ENCODE results near the gene USP3.
"Not testable (repeated sequence)": the region's sequence is repeated elsewhere in the genome, so short reads cannot be mapped to it uniquely, and the experiment has no call there.

Gene USP3

GRCh38 chr15:63513728-63514127 is 9.3 kb downstream of the USP3 start:
- FAIRE-seq, result no peak

DNA sequence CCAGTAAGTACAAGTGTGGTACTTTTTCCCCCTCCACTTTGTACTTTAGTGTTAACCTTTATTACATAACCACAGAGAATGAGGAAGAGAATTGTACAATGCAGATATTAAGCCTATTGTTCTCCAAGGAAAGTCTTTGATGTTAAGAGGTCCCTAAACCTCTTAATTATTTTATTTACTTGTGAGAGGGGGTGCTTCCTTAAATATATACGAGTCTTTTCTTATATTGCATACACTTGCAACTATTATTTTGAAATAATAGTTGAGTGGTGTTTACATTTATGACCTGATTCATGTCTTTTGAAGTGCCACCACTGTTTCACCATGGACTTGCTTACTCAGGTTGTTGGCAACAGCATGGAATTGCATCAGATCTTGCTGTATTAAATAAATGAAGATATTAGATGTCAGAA is 10.1 kb downstream of the USP3 start:
- FAIRE-seq, result no peak

GRCh38 chr15:63517202-63517601 is 12.8 kb downstream of the USP3 start:
- FAIRE-seq, result no peak

GRCh38 chr15:63517628-63518027 is 13.2 kb downstream of the USP3 start:
- no peak for FAIRE-seq

- FAIRE-seq, result no peak
Measured at GRCh38 chr15:63519041-63519440, 14.6 kb downstream of the USP3 start.

DNA sequence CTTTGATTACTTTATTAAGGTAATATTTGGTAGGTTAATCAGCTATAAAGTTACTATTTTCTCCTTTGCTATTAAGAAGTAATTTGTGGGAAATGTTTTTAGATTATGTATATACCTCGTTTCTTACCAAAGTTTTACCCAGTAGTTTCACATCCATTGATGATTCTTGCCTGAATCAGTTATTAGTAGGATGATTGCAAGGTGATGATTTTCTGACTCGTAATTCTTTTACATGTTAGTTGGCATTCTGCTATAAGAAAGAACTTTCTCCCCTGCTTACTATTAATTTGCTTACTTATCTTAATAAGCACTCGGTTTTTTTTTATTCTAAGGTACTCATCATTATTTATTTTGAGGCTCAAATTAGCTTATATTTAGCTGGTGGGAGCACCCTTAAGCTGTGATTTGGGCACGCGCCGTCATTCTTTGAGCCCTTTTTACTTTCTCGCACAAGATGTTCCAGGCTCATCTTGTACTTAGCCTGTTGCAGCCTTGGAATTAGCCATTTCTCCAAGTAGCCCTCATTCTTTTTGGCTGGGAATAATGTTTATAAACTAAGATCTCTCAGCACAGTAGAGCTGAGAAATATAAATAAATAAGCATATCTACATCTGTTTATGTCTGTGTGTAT is 15.3 kb downstream of the USP3 start:
- FAIRE-seq, result no peak

DNA sequence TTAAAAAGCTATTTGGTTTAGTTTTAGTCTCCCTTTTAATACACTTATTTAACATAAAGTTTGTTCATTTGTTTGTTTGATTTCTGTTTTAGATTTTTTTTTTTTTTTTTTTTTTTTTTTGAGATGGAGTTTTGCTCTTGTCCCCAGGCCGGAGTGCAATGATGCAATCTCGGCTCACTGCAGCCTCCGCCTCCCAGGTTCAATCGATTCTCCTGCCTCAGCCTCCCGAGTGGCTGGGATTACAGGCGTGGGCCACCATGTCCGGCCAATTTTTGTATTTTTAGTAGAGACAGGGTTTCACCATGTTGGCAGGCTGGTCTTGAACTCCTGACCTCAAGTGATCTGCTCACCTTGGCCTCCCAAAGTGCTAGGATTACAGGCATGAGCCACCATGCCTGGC is 16.1 kb downstream of the USP3 start:
- not testable (repeated sequence) for FAIRE-seq

GRCh38 chr15:63522225-63522578 is 17.8 kb downstream of the USP3 start:
- FAIRE-seq, result no peak

DNA sequence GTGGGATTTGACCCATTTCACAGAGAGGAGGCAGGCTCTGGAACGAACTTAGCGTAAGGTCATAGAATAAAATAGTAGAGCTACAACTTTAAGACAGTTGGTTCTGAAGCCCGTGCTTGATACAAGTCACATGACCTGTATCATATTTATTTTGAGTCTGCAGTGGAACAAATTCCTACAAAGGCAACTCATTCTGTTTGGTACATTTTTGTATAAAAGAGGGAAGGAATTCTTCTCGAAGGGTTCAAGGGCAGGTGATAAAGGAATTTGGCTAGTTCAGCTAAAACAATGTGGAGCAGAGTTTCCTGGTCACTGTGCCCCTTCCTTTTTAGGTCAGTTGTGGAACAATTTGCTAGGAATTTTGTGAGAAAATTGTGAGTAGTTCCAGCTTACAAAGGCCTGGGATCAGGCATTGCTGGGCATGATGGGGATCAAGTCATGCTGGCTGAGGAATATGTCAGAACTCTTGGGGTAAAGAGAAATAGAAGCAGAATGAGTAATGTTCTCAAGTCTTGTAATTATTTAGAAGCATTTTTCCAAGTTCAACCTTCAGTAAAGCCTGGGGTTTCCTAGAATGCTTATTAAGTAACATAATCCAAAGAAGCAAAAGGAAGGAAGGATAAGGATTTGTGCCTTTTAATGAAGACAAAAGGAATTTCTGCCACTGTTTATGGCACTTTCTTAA is 19.1 kb downstream of the USP3 start:
- no peak for FAIRE-seq

GRCh38 chr15:63524316-63525015 is 20.1 kb downstream of the USP3 start:
- no peak for FAIRE-seq

GRCh38 chr15:63526401-63526800 is 22.0 kb downstream of the USP3 start:
- no peak for FAIRE-seq

GRCh38 chr15:63528138-63528659 is 23.8 kb downstream of the USP3 start:
- no peak for FAIRE-seq

DNA sequence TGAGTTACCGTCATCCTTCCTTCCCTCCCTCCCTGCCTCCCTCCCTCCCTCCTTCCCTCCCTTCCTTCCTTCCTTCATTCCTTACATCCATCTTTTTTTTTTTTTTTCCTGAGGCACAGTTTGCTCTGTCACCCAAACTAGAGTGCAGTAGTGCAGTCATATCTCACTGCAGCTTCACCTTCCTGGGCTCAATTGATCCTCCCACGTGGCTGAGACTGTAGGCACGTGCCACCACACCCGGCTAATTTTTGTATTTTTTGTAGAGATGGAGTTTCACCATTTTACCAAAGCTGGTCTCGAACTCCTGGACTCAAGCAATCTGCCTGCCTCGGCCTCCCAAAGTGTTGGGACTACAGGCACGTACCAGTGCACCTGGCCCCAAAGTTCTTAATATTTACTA is 25.8 kb downstream of the USP3 start:
- FAIRE-seq, result no peak

- FAIRE-seq, result no peak
Measured at GRCh38 chr15:63530752-63531299, 26.4 kb downstream of the USP3 start.

GRCh38 chr15:63531586-63531985 is 27.2 kb downstream of the USP3 start:
- FAIRE-seq, result no peak

DNA sequence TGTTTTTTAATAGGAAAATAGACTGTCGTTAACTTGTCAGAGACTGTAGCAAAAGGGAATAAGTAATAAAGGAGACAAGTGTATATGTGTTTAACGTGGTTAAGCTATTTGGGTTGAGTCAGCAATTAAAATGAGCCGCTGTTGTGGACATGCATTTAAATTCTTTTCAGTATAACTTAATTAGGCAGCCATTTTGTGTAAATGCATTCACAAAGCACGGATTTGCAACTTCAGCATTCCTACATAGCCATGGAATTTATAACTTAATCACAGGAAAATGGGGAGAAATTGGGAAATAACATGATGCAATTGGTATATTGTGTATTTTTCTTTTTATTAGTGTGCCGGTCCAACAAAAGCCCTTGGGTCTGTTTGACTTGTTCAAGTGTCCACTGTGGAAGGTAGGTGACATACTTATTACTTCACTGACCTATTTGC is 27.9 kb downstream of the USP3 start:
- no peak for FAIRE-seq

GRCh38 chr15:63534888-63535287 is 30.5 kb downstream of the USP3 start:
- not testable (repeated sequence) for FAIRE-seq

DNA sequence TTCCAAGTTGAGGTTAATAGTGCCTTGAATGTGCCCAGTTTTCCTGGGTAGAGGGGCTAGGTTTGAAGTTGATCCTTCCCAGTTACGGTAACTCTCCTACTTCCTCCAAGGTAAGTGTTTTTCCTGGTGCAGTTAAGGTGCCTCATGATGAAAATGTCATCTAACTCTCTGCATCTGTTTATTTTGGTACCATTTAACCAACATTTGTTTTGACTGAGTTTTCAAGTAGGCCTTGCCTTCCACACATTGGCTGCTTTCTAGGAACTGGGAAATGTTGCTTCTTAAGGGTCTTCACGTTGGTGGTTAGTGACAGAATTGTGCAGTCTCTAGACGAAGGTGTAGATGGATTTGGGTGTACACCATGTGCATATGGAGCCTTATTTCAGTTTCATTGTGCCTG is 31.3 kb downstream of the USP3 start:
- FAIRE-seq, result no peak

GRCh38 chr15:63538876-63539275 is 34.5 kb downstream of the USP3 start:
- FAIRE-seq, result no peak

DNA sequence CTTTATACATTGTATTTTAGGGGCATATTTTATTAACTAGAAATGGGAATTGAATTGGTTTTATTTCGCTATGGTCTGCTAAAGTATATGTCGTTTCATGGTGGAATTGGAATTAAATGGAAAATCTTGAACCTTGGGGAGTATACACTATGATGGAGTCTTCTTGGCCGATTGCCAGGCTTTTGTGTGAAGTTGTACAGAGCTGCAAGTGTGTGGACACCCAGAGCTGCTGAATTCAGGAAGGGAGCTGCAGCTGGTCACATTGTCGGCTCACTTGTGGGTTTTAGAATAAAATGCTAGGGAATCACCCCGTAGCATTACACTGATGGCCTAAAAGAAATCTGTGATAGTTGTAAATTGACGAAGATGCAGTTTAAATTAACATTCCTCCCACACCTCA is 35.1 kb downstream of the USP3 start:
- no peak for FAIRE-seq

GRCh38 chr15:63539998-63540397 is 35.6 kb downstream of the USP3 start:
- FAIRE-seq, result no peak

DNA sequence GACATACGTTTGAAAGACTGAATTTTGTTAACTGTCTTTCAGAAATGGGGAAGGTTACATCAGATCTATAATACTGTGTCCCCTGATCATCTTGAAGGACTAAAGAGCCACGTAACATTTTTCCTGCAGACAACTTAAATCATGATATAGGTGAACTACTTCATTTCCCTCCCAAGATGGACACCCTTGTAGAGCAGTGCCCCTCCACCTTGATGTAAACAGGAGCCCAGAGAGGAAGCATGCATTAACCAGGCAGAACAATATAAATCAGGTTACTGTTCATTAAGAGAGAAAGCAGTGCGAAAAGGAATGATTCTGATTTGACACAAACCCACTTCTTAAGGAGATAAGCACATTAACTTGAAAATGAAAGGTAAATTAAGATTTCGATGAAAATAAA is 36.1 kb downstream of the USP3 start:
- FAIRE-seq, result no peak

- FAIRE-seq, result no peak
Measured at GRCh38 chr15:63544258-63545026, 40.0 kb downstream of the USP3 start.
